Heart left ventricle (tissue), 13 donors: ENCODE data around the gene SMAD5.

Experiments used
- POLR2A ChIP-seq, 2 donors: fragments of 450-650 bp; IDR thresholded peaks; one replicate each; pipeline ENCODE4 v1.6.1; 2017; ENCODE audit warnings: antibody characterized with exemption in 2 of 2, mild to moderate bottlenecking in 2 of 2, moderate library complexity in 2 of 2
- TF ChIP-seq, protein P1 (sequence below), 12 donors: fragments of 200-600 bp; sonication (generic) in 4 of 12; IDR thresholded peaks; one replicate each; pipeline versions ENCODE4 v1.5.0 to v1.8.0; 2018 to 2022; ENCODE audit warnings: antibody characterized with exemption in 12 of 12, mild to moderate bottlenecking in 5 of 12
- donor health status: ischemic (EF 13 %, LVEDD 7.1; RV severe dilation, severe dysfunction).
- donor health status: DM: no; HTN: yes; CAD: no.
- donor health status: DM: no; HTN: no; CAD: no.
- donor health status: ischemic (EF 25% LVEDD 6.9; RV normal size, moderate dysfunction).
- donor health status: ischemic (EF 25% LVEDD 5.7; RV mildly dilated, moderate dysfunction).
- donor health status: ischemic (EF 35%, LVEDD 5.7; RV mildly dilated, moderate dysfunction).
- donor health status: nonischemic (EF 11% LVEDD 7.7; RV severe dilation, severe dysfunction).
- donor health status: DM: yes; HTN: yes; CAD: no.
- donor health status: PGD.
- donor health status: ischemic (EF 29% LVEDD 5.4; RV normal size, mild dysfunction).
- donor health status: nonischemic (EF 23%, LVEDD 6.1; RV moderate dilation, normal function).

DNA sequence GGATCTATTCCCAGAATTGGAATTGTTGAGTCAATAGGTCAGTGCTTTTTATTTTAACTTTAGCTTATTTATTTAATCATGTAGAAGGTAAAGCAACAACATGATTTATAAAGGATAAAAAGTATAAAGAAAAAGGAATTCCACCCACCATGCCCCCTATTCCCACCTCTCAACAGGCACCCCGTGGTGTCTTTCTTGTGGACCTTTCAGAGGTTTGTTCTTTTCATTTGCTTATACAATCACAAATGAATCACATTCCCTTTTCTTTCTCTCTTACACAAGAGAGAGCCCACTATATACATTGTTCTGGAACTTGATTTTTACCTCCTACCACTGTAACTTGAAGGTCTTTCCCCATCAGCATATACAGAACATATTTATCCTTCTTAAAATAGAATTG is 97.5 kb downstream of the SMAD5 start:
- TF ChIP-seq, protein P1, sequence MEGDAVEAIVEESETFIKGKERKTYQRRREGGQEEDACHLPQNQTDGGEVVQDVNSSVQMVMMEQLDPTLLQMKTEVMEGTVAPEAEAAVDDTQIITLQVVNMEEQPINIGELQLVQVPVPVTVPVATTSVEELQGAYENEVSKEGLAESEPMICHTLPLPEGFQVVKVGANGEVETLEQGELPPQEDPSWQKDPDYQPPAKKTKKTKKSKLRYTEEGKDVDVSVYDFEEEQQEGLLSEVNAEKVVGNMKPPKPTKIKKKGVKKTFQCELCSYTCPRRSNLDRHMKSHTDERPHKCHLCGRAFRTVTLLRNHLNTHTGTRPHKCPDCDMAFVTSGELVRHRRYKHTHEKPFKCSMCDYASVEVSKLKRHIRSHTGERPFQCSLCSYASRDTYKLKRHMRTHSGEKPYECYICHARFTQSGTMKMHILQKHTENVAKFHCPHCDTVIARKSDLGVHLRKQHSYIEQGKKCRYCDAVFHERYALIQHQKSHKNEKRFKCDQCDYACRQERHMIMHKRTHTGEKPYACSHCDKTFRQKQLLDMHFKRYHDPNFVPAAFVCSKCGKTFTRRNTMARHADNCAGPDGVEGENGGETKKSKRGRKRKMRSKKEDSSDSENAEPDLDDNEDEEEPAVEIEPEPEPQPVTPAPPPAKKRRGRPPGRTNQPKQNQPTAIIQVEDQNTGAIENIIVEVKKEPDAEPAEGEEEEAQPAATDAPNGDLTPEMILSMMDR (IDR thresholded peaks at IDR 0.05) = no peak
- no peak for TF ChIP-seq POLR2A (IDR thresholded peaks at IDR 0.05)
